Stomach smooth muscle (tissue), 2 donors: ENCODE data around the gene MAP1LC3A.

Experiments used
- H3K27ac ChIP-seq: one replicate; pipeline ENCODE4 v1.7.0; 2013; ENCODE audit warnings: mild to moderate bottlenecking, low read length, inconsistent platforms
- H3K27me3 ChIP-seq, 2 donors: one replicate each; pipeline ENCODE4 v1.7.0; 2013; ENCODE audit warnings: low read length in 2 of 2; ENCODE audit not compliant: insufficient read depth in 2 of 2, control insufficient read depth in 1 of 2
- H3K36me3 ChIP-seq, 2 donors: one replicate each; pipeline ENCODE4 v1.7.0; 2013; ENCODE audit warnings: low read length in 2 of 2; ENCODE audit not compliant: control insufficient read depth in 2 of 2, insufficient read depth in 2 of 2
- H3K4me1 ChIP-seq: one replicate; pipeline ENCODE4 v1.7.0; 2013; ENCODE audit warnings: low read length; ENCODE audit not compliant: control insufficient read depth, insufficient read depth
- H3K4me3 ChIP-seq, 2 donors: one replicate each; pipeline ENCODE4 v1.7.0; 2013; ENCODE audit warnings: low read length in 2 of 2
- H3K9ac ChIP-seq, 2 donors: one replicate each; pipeline ENCODE4 v1.7.0; 2013; ENCODE audit warnings: low read length in 2 of 2, mild to moderate bottlenecking in 1 of 2
- H3K9me3 ChIP-seq, 2 donors: one replicate each; pipeline ENCODE4 v1.7.0; 2013; ENCODE audit warnings: low read length in 2 of 2; ENCODE audit not compliant: control insufficient read depth in 2 of 2
- donor health status: healthy.
- donor health status: Pancreatic carcinoma.

Gene MAP1LC3A

DNA sequence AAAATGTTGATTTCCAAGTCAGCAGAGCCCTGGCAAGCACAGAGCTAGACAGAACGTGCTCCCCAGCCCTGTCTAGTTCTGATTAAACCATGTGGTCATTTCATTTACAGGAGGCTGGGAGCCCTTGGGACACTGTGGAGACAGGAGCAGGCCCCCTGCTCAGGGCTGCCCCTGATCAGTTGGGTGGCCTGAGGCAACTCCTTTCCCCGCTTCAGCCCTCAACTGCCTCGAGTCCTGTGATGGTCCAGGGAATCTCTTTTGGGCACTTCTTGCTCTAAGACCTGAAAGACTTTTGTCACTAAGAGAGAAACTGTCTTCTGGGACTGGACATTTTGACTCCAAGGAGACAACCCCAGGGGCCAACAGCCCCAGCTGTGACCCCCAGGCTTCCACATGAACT is 28.8 kb upstream of the MAP1LC3A start:
- H3K4me1 ChIP-seq: peaks cover 37% of the 10 kb centered on the region
- no peak overlapping the region for H3K27ac ChIP-seq
- no peak overlapping the region for H3K9ac ChIP-seq
- H3K27me3 ChIP-seq: no peaks in the 10 kb centered on the region
- H3K9me3 ChIP-seq: no peaks in the 10 kb centered on the region
- no peak overlapping the region for H3K4me3 ChIP-seq
- peaks cover 39 to 63% of the 10 kb centered on the region in 2 donors for H3K36me3 ChIP-seq

DNA sequence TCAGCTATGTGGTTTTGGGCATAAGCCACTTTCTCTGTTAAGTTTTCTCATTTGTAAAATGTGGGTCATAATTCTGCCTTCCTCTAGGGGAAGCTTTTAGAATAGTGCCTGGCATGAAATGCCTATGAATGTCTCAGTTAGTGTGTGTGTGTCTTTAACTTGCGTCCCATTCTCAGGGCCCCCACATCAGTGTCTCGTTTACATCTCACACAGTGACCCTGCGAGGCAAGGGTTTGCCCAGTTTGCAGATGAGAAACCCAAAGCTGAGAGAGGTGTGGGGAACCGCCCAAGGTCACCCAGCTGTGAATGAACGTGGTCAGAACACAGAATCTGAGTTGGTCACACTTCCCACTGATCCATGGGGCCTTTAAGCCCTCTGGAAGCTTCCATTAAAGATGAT is 28.2 kb upstream of the MAP1LC3A start:
- H3K9ac ChIP-seq: no peak overlapping the region
- H3K27ac ChIP-seq: no peak overlapping the region
- H3K36me3 ChIP-seq: peaks cover 45 to 67% of the 10 kb centered on the region in 2 donors
- H3K4me3 ChIP-seq: no peak overlapping the region
- peaks cover 34% of the 10 kb centered on the region for H3K4me1 ChIP-seq
- no peaks in the 10 kb centered on the region for H3K9me3 ChIP-seq
- H3K27me3 ChIP-seq: no peaks in the 10 kb centered on the region

DNA sequence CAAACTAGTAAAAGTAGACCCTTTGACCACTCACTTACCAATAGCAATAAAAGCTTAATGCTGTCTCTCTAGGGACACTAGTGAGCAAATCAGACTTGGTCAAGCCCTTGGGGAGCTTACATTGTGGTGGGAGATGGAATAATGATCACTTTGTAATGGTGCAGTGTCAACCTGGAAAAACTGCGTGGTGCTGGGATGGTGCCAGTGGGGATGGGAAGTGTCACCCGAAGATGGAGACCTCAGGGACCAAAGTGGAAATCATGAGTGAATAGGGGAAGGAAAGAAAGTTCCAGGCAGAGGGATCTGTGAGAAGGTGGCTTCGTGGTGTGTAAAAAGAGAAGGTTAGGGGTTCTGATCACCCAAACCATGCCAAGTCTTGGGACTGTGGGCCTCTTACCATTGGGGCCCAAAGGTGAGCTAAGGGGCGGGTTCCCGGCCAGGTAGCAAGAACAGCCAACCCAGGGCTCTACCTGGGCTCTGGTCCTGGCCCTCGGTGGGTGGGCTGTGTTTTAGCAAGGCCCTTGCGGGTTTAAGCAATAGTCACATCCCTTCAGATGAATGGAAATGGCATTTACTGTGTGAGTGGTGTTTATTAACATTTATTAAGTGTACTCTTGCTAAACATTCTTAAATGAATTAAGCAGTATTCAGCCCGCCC is 26.8 kb upstream of the MAP1LC3A start:
- no peak overlapping the region for H3K9ac ChIP-seq
- peaks cover 21% of the 10 kb centered on the region for H3K4me1 ChIP-seq
- H3K4me3 ChIP-seq: no peak overlapping the region
- no peaks in the 10 kb centered on the region for H3K9me3 ChIP-seq
- H3K27me3 ChIP-seq: no peaks in the 10 kb centered on the region
- no peak overlapping the region for H3K27ac ChIP-seq
- peaks cover 53 to 76% of the 10 kb centered on the region in 2 donors for H3K36me3 ChIP-seq

DNA sequence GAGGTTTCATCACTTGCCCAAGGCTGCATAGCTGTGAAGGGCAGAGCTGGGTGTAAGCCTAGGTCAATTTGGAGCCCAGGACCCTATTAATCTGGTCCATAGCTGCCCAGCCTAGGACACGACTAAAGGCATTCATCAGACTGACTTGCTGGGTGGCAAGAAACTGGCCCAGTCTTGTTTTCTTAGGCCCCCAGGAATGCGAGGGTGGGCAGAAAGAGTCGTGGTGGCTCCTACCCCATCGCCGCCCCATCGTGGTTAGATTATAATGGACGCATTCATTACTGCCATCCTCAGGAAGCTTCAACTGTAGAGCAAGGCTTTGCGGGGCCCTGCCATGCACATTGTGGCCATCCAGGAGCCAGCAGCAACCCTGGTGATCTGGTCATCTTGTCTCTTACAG is 26.2 kb upstream of the MAP1LC3A start:
- no peak overlapping the region for H3K9ac ChIP-seq
- peaks cover 17% of the 10 kb centered on the region for H3K4me1 ChIP-seq
- H3K4me3 ChIP-seq: no peak overlapping the region
- no peak overlapping the region for H3K27ac ChIP-seq
- no peaks in the 10 kb centered on the region for H3K27me3 ChIP-seq
- no peaks in the 10 kb centered on the region for H3K9me3 ChIP-seq
- H3K36me3 ChIP-seq: peaks cover 53 to 76% of the 10 kb centered on the region in 2 donors

DNA sequence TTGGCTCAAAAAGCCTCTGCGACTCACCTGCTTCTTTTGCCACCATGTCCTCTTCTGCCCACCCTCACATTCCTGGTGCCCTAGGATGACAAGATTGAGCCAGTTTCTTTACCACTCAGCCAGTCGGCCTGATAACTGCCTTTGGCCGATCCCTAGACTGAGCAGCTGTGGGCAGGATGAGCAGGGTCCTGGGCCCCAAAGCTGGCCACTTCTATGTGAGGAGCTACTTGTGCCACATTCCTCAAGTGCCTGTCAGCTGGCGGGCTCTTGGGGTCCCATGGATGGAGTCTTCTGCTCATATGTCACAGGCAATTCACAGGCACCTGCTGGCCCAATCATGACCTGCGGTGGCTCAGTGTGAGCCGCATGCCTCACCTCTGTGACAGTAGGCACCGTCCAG is 25.8 kb upstream of the MAP1LC3A start:
- Histone ChIP-seq H3K27ac (no peak overlapping the region), H3K4me3 (no peak overlapping the region), H3K27me3 (no peaks in the 10 kb centered on the region), H3K4me1 (peaks cover 17% of the 10 kb centered on the region), H3K9me3 (no peaks in the 10 kb centered on the region), H3K36me3 (peaks cover 53 to 76% of the 10 kb centered on the region in 2 donors), H3K9ac (no peak overlapping the region)

DNA sequence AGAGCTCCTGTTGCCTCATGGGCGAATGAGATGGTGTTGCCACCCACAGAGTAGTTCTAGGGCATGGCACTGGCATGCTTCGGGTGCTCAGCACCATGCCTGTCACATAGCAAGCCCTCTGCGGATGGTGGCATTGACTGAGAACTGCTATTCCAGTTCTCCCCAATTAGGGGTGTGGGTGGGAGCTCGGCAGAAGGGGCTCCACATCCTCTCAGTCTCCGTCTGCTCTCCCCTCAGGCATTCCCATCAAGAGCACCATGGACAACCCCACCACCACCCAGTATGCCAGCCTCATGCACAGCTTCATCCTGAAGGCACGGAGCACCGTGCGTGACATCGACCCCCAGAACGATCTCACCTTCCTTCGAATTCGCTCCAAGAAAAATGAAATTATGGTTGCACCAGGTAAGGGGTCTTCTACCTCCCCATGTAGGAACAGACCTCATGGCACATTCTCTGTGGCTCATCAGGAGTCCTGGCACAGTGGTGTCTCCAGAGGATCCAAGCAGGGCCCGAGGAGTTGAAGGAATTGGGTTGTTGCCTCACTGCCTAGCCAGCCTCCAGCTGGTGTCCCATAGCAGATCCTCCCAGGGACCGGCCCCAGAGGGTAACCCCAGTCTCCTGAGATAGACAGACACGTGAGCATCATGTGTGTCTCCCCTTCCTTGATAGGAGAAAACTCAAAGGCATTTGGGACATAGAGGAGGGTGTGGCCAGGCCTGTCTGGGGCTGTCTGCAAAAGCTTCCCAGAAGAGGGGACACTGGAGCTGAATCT is 23.9 kb upstream of the MAP1LC3A start:
- H3K36me3 ChIP-seq: peaks cover 49 to 67% of the 10 kb centered on the region in 2 donors
- H3K9me3 ChIP-seq: no peaks in the 10 kb centered on the region
- H3K27ac ChIP-seq: no peak overlapping the region
- no peak overlapping the region for H3K9ac ChIP-seq
- H3K27me3 ChIP-seq: no peaks in the 10 kb centered on the region
- peaks cover 5% of the 10 kb centered on the region for H3K4me1 ChIP-seq
- H3K4me3 ChIP-seq: no peak overlapping the region

DNA sequence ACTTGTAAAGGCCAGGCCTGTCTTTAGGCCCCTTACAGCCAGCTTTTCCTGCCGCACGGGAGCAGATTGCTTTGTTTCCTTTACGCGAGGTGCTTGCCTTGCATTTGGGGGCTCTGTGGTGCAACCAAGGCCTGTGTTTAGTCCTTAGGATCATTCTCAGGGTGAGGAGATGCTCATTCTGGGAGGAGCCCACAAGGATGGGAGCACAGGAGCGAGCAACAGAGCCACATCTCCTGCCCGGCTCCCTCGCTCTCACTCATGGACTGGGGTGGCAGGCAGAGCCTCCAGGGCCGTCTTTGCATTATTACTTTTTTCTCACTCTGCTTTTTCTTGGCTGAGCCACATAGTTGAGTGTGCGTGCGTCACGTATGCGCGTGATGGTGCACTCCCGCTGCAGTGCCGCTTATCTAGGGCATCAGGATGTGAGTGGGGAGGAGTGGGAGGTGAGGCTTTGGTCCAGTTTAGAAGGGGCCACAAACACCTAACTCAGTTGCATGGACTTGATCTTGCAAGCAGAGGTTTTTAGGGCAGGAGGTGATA is 23.1 kb upstream of the MAP1LC3A start:
- peaks cover 5% of the 10 kb centered on the region for H3K4me1 ChIP-seq
- no peak overlapping the region for H3K9ac ChIP-seq
- H3K4me3 ChIP-seq: no peak overlapping the region
- no peaks in the 10 kb centered on the region for H3K9me3 ChIP-seq
- H3K27ac ChIP-seq: no peak overlapping the region
- peaks cover 45 to 65% of the 10 kb centered on the region in 2 donors for H3K36me3 ChIP-seq
- no peaks in the 10 kb centered on the region for H3K27me3 ChIP-seq

DNA sequence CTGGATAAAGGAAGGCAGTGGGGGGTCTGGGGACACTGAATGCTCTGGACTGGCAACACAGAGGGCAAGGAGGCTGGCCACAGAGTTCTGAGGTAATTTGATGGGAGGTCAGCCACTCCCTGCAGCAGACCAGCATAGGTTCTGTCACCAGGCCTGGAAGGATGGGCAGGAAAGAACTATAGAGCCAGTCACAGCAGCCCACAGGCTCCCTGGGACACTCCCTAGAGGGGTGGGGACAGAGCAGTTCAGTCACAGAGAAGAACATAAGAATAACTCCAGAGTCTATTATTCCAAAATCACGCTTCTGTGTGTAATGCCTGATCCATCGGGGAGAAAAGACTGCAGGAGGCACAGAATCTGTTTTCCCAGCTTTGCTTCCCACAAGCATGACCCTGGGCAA is 22.7 kb upstream of the MAP1LC3A start:
- Histone ChIP-seq H3K27me3 (no peaks in the 10 kb centered on the region), H3K36me3 (peaks cover 44 to 65% of the 10 kb centered on the region in 2 donors), H3K27ac (no peak overlapping the region), H3K4me1 (peaks cover 4% of the 10 kb centered on the region), H3K9me3 (no peaks in the 10 kb centered on the region), H3K9ac (no peak overlapping the region), H3K4me3 (no peak overlapping the region)

DNA sequence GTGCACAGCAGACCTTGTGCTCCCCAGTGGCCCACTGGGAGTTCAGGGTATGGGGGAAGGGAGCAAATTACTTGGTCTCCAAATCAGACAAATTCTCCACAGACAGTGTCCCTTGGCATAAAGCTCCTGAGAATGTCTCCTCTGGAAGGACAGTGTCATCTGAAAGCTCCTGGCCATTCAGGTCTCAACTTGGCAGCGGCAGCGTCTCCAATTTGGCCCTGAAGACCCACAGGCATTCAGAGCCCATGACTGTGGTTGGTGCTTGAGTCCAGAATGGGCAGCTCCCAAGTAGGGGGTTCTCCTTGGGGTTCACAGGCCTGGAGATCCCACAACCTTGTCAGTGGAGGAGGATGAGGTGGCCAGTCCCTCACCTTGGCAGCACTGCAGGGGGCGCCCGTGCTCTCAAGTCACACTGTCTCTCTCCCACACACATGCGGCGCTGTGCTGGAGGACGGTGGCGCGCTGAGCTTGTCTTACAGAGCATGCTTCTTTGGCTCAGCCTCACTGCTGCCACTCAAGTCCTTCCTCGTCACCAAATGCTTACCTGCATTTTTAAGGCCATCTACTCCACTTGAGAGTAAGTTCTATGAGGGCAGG is 21.6 kb upstream of the MAP1LC3A start:
- Histone ChIP-seq H3K36me3 (peaks cover 44 to 67% of the 10 kb centered on the region in 2 donors), H3K4me1 (peaks cover 2% of the 10 kb centered on the region), H3K4me3 (no peak overlapping the region), H3K9ac (no peak overlapping the region), H3K27ac (no peak overlapping the region), H3K27me3 (no peaks in the 10 kb centered on the region), H3K9me3 (no peaks in the 10 kb centered on the region)

DNA sequence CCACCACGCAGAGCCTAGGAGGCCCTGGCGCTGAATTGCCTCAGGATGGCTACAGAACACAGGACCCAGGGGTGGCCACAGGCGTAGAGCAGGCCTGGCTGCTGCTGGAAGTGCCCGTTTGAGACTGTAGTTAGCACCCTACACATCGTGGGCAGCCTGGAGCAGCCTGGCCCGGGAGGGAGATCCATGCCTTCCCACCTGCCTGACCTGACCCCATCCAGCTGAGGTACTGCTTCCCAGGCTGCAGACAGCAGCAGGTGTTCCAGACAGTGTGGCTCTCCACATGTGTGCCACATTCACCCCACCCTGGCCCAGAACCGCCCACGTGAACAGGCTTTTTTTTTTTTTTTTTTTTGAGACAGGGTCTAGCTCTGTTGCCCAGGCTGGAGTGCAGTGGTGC is 20.9 kb upstream of the MAP1LC3A start:
- Histone ChIP-seq H3K27ac (no peak overlapping the region), H3K9ac (no peak overlapping the region), H3K36me3 (peaks cover 49 to 63% of the 10 kb centered on the region in 2 donors), H3K4me1 (peaks cover 2% of the 10 kb centered on the region), H3K27me3 (no peaks in the 10 kb centered on the region), H3K4me3 (no peak overlapping the region), H3K9me3 (no peaks in the 10 kb centered on the region)
